HUES6 (cell line): ENCODE data around the gene NPLOC4.

Experiments used
- H3K27ac ChIP-seq: 2 replicates; pipeline ENCODE4 v1.7.0; 2013; ENCODE audit warnings: low read depth, mild to moderate bottlenecking, low read length, inconsistent platforms
- H3K27me3 ChIP-seq: 2 replicates; pipeline ENCODE4 v1.6.1; 2013; ENCODE audit warnings: low read length; ENCODE audit not compliant: control insufficient read depth, insufficient read depth
- H3K36me3 ChIP-seq: 2 replicates; pipeline ENCODE4 v1.6.1; 2013; ENCODE audit warnings: low read length; ENCODE audit not compliant: control insufficient read depth, insufficient read depth
- H3K4me1 ChIP-seq: 2 replicates; pipeline ENCODE4 v1.6.1; 2013; ENCODE audit warnings: low read length; ENCODE audit not compliant: control insufficient read depth, insufficient read depth
- H3K4me3 ChIP-seq: 2 replicates; pipeline ENCODE4 v1.5.1; 2013; ENCODE audit warnings: low read depth, low read length
- H3K9ac ChIP-seq: one replicate; pipeline ENCODE4 v1.6.1; 2013; ENCODE audit warnings: mild to moderate bottlenecking, low read length
- H3K9me3 ChIP-seq: 2 replicates; pipeline ENCODE4 v1.6.1; 2013; ENCODE audit warnings: low read depth, low read length; ENCODE audit not compliant: control insufficient read depth, insufficient read depth

Gene NPLOC4

GRCh38 chr17:81508639-81509206 lies 128.2 kb downstream of the NPLOC4 start:
- H3K9me3 ChIP-seq, result no peaks in the 10 kb centered on the region
- no peaks in the 10 kb centered on the region for H3K4me1 ChIP-seq
- H3K27me3 ChIP-seq, result no peaks in the 10 kb centered on the region
- peaks cover 37% of the 10 kb centered on the region for H3K36me3 ChIP-seq
- peak overlapping the region; percentile 82; the same call in 1 of the 2 replicates for H3K4me3 ChIP-seq
- H3K9ac ChIP-seq, result no peak overlapping the region
- no peak overlapping the region for H3K27ac ChIP-seq
